Fibroblast of gingiva (primary cell): ENCODE measurements around the gene REXO2.

Experiments used
- DNase-seq: peaks from one replicate; pipeline ENCODE4 v3.0.0-alpha.2; 2011; ENCODE audit warnings: low read depth

Gene REXO2

DNA sequence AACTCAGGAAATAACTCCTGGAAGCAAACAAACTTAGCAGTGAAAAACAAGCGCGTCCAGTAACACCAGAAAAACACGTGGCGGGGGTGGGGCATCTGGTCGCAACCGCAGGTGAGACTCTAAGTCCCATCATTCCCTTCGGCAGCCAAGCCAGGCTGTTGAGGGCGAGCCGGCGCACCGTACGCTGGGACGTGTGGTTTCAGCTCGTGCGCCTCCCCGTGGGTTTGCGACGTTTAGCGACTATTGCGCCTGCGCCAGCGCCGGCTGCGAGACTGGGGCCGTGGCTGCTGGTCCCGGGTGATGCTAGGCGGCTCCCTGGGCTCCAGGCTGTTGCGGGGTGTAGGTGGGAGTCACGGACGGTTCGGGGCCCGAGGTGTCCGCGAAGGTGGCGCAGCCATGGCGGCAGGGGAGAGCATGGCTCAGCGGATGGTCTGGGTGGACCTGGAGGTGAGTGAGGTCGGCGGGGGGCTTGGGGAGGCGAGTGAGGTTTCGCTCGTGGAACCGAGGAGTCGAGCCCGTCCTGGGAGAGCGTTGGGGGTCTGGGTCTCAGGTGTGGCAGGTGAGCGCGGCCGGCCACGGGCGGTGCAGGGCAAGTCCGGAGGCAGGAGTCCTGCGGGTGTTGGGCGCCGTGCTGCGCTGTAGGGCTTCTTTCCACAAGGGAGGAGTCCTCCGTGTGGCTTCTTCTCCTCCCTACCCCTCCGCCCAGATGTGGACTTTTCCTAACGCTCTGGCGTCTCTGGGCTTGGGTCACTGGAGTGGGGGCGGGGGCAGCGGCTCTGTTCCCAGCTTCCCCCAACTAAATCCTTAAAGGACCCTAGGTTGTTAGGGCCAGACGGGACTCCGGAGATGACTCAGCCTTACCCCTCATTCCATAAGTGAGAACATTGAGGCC lies at the start of gene REXO2:
Gene REXO2 (plus strand): TSS at position 239 of the 892 bp plus-strand sequence. CDS start 62 bp downstream, at position 301.
- peak; percentile 96 for DNase-seq

GRCh38 chr11:114392735-114393667 lies 46.3 kb upstream of the REXO2 start:
- DNase-seq = no peak

DNA sequence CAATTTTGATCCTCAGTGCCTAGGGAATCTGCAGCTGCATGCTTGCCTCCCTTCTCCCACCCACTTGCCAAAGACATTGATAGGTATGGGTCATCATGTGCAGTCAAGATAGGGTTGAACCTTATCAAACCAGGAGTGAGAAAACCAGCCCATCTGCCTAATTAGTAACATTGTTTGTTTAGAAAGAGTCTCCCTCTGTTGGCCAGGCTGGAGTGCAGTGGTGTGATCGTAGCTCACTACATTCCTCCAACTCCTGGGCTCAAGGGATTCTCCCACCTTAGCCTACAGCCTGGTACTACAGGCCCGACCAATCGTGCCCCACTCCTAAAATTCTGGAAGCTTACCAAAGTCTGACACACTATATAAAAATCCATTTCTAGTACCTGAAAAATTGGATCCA lies 43.5 kb upstream of the REXO2 start:
- DNase-seq = no peak

DNA sequence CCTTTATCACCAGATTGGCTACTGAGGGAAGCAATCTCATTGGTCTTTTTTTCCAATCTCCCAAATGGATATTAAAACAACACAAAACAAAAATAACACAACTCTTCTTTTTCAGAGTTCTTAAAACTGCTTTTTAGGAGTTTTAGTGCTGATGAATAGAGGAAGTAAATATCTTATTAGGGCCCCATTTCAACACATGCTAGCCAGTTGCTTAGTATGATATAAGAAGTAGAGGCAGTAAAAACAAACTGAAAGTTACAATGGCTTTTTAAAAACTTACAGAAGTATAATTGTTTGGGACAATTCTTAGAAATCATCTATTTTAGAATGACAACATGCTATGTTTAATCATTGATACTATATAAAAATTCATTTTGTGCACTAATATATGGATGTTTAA lies 42.4 kb upstream of the REXO2 start:
- DNase-seq = no peak

DNA sequence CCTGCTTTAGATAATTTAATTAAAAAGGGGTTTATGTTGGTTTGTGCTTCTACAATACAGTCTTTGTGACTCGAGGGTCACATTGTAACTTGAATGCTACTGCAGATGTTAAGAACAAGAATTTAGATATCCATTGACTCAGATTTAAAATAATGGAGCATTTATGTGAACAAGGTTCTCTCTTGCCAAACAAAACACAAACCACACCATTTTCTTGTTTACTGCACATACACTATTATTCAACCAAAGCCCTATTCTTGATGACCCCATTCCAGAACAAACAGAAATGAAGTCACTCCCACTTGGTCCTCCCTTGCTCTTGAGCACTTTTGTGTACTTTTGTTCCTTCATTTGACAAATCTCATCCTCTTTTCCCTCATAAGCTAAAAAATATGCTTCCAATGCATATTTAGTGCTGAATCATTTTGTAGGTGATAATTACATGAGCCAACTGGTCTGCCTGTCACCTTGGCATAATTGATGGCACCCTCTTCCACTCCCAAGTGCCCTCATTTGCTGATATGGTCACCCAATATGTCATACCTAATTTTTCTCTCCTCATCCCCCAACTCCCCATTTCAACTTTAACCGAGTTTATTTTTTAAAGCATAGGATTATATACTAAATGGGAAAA lies 41.8 kb upstream of the REXO2 start:
- DNase-seq = no peak

- no peak for DNase-seq
Measured at GRCh38 chr11:114398303-114398920, 40.9 kb upstream of the REXO2 start.

- DNase-seq = no peak
Measured at GRCh38 chr11:114399490-114400215, 39.6 kb upstream of the REXO2 start.

DNA sequence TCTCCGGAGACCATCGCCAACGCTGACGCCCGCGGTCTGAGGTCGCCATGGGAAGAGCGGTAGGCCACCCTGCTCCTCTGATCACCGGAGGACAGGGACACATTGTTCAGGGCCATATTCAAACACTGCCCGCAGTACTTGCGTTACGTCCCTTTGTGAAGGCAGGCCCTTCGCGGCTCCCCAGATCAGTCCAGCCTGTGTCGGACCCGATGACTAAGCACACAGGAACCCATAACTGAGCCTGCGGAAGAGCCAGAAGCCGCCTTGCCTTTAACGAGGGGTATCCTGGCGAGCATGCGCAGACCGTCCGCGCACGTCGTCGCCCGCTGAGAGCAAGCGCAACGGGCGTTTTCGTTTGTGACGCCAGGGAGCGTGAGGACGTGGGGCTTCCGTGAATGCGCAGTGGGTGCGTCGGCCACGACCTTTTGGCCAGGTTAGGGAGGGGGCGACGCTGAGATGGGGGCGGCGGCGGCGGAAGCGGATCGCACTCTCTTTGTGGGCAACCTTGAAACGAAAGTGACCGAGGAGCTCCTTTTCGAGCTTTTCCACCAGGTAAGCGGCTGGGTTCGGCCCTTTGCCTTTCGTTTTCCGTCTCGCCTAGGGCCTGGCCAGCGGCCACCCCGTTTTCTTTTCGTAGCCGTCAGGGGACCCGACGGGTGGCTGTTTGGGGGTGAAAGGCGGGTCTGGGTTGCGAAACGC lies 38.9 kb upstream of the REXO2 start, which contains the start of the genes C11orf71 and RBM7:
Gene C11orf71 (minus strand): TSS at position 296 of the 699 bp plus-strand sequence. CDS start 180 bp downstream, at position 116.
Gene RBM7 (plus strand): TSS at position 451 of the 699 bp plus-strand sequence. CDS start 6 bp downstream, at position 457.
- DNase-seq = peak; percentile 99

DNA sequence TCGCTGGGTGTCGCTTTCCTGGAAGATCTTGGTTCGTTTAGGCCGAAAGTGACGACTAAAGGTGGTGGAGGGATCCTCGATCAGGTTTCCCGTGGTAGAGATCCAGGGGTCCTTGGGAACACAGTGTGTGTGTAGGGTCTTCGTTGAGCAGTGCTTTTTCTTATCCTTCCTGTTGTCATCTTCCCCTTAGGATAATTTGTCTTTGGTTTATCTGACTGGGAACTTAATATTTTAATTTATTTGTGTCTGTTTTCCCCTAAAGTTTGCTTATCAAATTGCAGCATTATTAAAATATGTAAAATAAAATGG lies 38.4 kb upstream of the REXO2 start:
- DNase-seq = no peak

DNA sequence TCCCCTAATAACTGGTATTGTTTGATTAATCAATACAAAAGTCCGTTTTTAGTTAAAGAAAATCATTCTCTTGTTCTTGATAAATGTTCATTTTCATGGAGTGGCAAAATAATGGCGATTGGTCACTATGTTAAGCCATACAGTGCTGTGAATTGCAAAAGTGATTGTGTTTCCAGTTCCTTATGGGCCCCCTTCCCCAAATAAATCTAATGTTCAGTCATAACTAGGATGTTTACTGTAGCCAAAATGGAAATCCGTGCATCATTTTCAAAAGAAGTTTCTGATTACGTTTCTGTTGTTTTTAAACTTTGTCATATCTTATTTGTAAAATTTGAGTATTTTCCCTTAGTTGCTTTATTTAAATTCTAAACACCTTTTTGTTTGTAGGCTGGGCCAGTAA lies 38.0 kb upstream of the REXO2 start:
- no peak for DNase-seq

GRCh38 chr11:114412946-114413345 lies 26.3 kb upstream of the REXO2 start:
- DNase-seq = no peak

- DNase-seq = no peak
Measured at GRCh38 chr11:114413958-114414357, 25.3 kb upstream of the REXO2 start.

- DNase-seq = no peak
Measured at GRCh38 chr11:114416441-114416961, 22.8 kb upstream of the REXO2 start.

- no peak for DNase-seq
Measured at GRCh38 chr11:114426280-114426679, 13.0 kb upstream of the REXO2 start.

GRCh38 chr11:114430290-114430689 lies 9.0 kb upstream of the REXO2 start:
- no peak for DNase-seq

- DNase-seq = no peak
Measured at GRCh38 chr11:114432893-114433292, 6.4 kb upstream of the REXO2 start.

DNA sequence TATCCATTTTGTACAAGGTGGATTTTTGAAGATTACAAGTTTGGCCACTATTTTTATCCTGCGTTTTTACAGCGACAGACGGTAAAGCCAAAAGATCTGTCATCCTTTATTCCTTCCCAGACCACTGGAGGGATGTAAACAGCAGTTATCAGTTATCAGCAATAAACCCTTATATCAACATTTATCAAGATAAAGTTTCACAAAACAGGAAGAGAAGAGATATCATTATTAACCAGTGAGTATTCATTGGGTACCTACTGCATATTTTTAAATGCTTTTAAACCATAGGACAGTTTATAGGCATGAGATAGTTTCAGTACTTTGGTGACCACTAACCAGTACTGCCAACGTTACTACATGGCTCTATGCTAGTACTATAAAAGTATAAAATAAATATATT lies 5.9 kb upstream of the REXO2 start:
- DNase-seq = no peak

GRCh38 chr11:114438303-114438702 lies 964 bp upstream of the REXO2 start:
- DNase-seq = no peak

DNA sequence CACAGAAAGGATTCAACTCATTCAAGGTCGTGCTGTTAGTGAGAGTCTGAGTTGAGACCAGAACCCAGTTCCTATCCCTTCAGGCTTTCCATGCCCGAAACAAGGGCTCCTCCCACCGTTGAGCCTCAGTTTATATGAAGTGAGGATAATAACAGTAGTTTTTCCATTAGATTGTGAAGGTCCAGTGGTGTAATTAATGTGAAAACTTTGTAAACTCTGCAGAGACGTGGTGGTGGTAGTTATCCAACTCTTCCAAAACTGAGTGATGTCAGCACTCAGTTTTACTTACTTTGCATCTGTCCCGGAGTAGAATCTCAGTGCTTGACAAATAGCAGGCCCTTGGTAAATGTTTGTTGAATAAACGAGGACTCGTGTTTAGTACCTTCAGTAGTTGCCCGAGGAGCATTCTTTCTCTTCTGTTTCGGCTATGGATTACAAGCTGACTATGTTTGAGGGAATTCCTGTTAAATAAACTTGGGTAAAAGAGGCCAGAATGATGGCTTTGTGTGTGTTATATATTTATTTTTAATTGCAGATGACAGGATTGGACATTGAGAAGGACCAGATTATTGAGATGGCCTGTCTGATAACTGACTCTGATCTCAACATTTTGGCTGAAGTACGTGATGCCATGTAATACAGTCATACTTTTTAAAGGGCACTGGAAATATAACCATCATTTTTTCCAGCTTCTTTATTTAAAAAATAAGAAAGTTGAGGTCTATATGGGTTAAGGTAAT lies 1.0 kb downstream of the REXO2 start:
- DNase-seq = peak; percentile 4
